Activated CD8-positive, alpha-beta memory T cell treated with anti-CD3 and anti-CD28 coated beads, Interleukin-2, amount 10 ng/mL, durations not matched to agents 7 days and 5 days (primary cell): ENCODE measurements around the gene PYDC1. TPM values are rescaled to one million over a fixed set of nuclear protein-coding genes. Genes with fewer than 3 reads are reported as not detected.
"Not testable (repeated sequence)": the region's sequence is repeated elsewhere in the genome, so short reads cannot be mapped to it uniquely, and the experiment has no call there.

Source experiments
- ATAC-seq: fragments of 150-1000 bp; cut with Tn5 transposase; one replicate; pipeline ENCODE4 v1.10.0; 2021; ENCODE audit warnings: moderate library complexity
- CTCF ChIA-PET: fragments of 350-600 bp; sonication (Branson Sonifier 250); formaldehyde crosslinking; loops from one replicate; lab custom pipeline; 2021; ENCODE audit warnings: antibody characterized with exemption; lab: Charles Lee
- DNase-seq: peaks from one replicate; pipeline ENCODE4 v3.0.0-alpha.2; 2020
- H3K27ac Mint-ChIP-seq: one replicate; pipeline ENCODE4 v1.8.0; 2021; ENCODE audit warnings: mild to moderate bottlenecking, mixed read lengths
- H3K27me3 Mint-ChIP-seq: one replicate; pipeline ENCODE4 v1.8.0; 2021; ENCODE audit warnings: mixed read lengths
- H3K36me3 Mint-ChIP-seq: one replicate; pipeline ENCODE4 v1.8.0; 2021; ENCODE audit warnings: mild to moderate bottlenecking, mixed read lengths
- H3K4me1 Mint-ChIP-seq: one replicate; pipeline ENCODE4 v1.8.0; 2021; ENCODE audit warnings: mixed read lengths
- H3K4me3 Mint-ChIP-seq: one replicate; pipeline ENCODE4 v1.8.0; 2021; ENCODE audit warnings: mild to moderate bottlenecking, moderate library complexity, mixed read lengths
- H3K9me3 Mint-ChIP-seq: one replicate; pipeline ENCODE4 v1.8.0; 2022; ENCODE audit warnings: low read depth, mixed read lengths
- total RNA-seq, 2 experiments: library from RNA; stranded (reverse); gene quantifications; one replicate each; pipeline ENCODE4 v1.2.3, GENCODE V29; 2021

PYDC1 gene
- total RNA-seq, 2 experiments from 2014 or later, result not detected

DNA sequence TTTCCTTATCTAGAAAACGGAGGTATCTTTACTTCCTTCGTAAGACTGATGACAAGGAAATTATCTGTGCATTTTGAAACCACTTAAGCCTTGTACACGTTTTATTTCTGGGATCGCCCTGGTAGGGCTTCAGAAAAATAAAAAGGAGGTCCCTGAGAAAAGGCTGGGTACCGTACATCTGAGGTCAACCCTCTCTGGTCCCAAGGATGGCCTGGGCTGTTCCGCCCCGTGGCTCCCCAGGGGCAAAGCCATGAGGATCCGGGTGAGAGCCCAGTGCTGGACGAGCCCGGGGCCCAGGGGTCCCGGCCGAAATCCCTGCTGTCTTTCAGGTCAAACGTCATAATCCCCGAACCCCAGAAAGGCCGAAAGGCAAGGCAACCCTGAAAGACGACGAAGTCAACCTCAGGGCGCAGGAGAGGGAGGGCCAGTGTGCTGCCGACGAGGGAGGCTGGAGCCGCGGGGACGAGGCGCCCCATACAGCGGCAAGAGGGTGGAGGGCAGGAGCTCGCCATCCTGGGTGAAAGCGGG, 37.7 kb downstream of the PYDC1 start:
- ATAC-seq, result no peak
- DNase-seq, result no peak
- peak overlapping the region; percentile 96 for H3K27ac Mint-ChIP-seq
- H3K4me3 Mint-ChIP-seq, result peak overlapping the region; percentile 91
- peaks cover 5% of the 10 kb centered on the region for H3K27me3 Mint-ChIP-seq
- CTCF ChIA-PET, result interaction anchor here (0.7 to 2.1 kb wide), 4 partner anchors 22 to 281 kb away, joined by 3 to 8 read pairs (median 6); no protein-coding TSS in a partner anchor
- peaks cover 51% of the 10 kb centered on the region for H3K4me1 Mint-ChIP-seq
- H3K36me3 Mint-ChIP-seq, result peaks cover 36% of the 10 kb centered on the region
- H3K9me3 Mint-ChIP-seq, result no peaks in the 10 kb centered on the region

DNA sequence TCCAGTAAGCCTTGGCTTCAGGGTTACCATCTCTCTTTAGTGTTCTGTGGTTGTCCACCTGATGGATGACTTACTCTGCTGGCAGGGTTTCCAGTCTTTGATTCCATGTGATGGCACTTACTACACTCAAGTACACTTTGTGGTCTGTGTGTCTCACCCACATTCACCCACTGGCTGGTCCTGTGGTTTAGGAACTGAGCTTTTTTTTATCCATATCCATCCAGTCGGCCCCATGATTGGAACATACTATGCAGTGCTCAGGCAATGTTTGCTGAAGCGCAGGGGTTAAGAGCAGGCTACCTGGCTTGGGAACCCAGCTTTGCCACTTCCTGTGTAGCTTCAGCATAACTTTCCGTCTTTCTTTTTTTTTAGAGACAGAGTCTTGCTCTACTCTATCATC, 39.8 kb downstream of the PYDC1 start:
- H3K27ac Mint-ChIP-seq, result peak overlapping the region; percentile 77
- ATAC-seq, result peak; percentile 5

DNA sequence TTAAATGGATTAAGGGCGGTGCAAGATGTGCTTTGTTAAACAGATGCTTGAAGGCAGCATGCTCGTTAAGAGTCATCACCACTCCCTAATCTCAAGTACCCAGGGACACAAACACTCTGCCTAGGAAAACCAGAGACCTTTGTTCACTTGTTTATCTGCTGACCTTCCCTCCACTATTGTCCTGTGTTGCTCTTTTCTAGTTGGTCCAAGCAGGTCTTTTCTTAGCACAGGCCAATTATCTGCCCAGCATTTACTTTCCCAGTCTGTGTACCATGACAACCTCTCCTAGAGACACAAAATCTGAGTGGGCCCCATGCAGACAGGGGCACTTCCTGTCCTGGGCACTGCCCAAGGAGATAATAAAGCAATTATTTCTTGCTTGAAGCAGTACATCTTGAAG, 46.9 kb downstream of the PYDC1 start:
- CTCF ChIA-PET, H3K9me3 Mint-ChIP-seq, ATAC-seq, H3K4me3 Mint-ChIP-seq, H3K27me3 Mint-ChIP-seq, DNase-seq, H3K4me1 Mint-ChIP-seq, H3K36me3 Mint-ChIP-seq, H3K27ac Mint-ChIP-seq: not testable (repeated sequence)

More for the DNA sequence above, 39.8 kb downstream of the PYDC1 start:
- H3K9me3 Mint-ChIP-seq, result no peaks in the 10 kb centered on the region
- peaks cover 15% of the 10 kb centered on the region for H3K36me3 Mint-ChIP-seq
- DNase-seq, result peak; percentile 77
- H3K27me3 Mint-ChIP-seq, result peaks cover 5% of the 10 kb centered on the region
- H3K4me3 Mint-ChIP-seq, result peak overlapping the region; percentile 46
- peaks cover 30% of the 10 kb centered on the region for H3K4me1 Mint-ChIP-seq
- CTCF ChIA-PET, result interaction anchor here (0.8 to 2.3 kb wide), 7 partner anchors 14 to 279 kb away, joined by 3 to 19 read pairs (median 3); partner anchors contain the start of gene KAT8

- CTCF ChIA-PET, result no interaction called here
- Mint-ChIP-seq H3K36me3 (no peaks in the 10 kb centered on the region), H3K9me3 (no peaks in the 10 kb centered on the region), H3K27me3 (no peaks in the 10 kb centered on the region), H3K27ac (no peak overlapping the region), H3K4me3 (no peak overlapping the region), H3K4me1 (peaks cover 2% of the 10 kb centered on the region)
- DNase-seq (no peak), ATAC-seq (no peak)
Measured at GRCh38 chr16:31168848-31169247, 48.1 kb downstream of the PYDC1 start.

- no peak for ATAC-seq
- peaks cover 2% of the 10 kb centered on the region for H3K4me1 Mint-ChIP-seq
- CTCF ChIA-PET, result interaction anchor here (0.9 kb wide), 1 partner anchor 43 kb away, joined by 3 read pairs; no protein-coding TSS in a partner anchor
- H3K9me3 Mint-ChIP-seq, result no peaks in the 10 kb centered on the region
- DNase-seq, result no peak
- H3K27ac Mint-ChIP-seq, result no peak overlapping the region
- no peak overlapping the region for H3K4me3 Mint-ChIP-seq
- H3K27me3 Mint-ChIP-seq, result no peaks in the 10 kb centered on the region
- no peaks in the 10 kb centered on the region for H3K36me3 Mint-ChIP-seq
Measured at GRCh38 chr16:31167315-31167714, 49.6 kb downstream of the PYDC1 start.

Other genes starting within 250 kb of the PYDC1 start
- gene HSD3B7, start 231.9 kb downstream of the PYDC1 start, total RNA-seq, result 1 to 10 TPM; 6.6 to 9.7 TPM
- 1 to 10 TPM; 3.5 to 3.6 TPM for gene STX1B, start 206.5 kb downstream of the PYDC1 start, total RNA-seq
- 10 to 100 TPM; 60.0 to 75.6 TPM for gene STX4, start 183.6 kb downstream of the PYDC1 start, total RNA-seq
- gene ZNF668, start 142.9 kb downstream of the PYDC1 start, total RNA-seq, result 10 to 100 TPM; 18.0 to 20.5 TPM
- 10 to 100 TPM; 31.8 to 37.7 TPM for gene ZNF646, start 142.7 kb downstream of the PYDC1 start, total RNA-seq
- 1 to 10 TPM; 5.3 to 6.6 TPM for gene PRSS53, start 128.2 kb downstream of the PYDC1 start, total RNA-seq
- gene VKORC1, start 122.3 kb downstream of the PYDC1 start, total RNA-seq, result 10 to 100 TPM; 66.3 to 68.9 TPM
- gene BCKDK, start 108.7 kb downstream of the PYDC1 start, total RNA-seq, result 10 to 100 TPM; 34.7 to 35.4 TPM
- 10 to 100 TPM; 54.8 to 56.1 TPM for gene KAT8, start 99.5 kb downstream of the PYDC1 start, total RNA-seq
- not detected for gene PRSS8, start 81.4 kb downstream of the PYDC1 start, total RNA-seq
- under 1 TPM; 0.59 to 0.96 TPM for gene PRSS36, start 67.1 kb downstream of the PYDC1 start, total RNA-seq
- gene FUS, start 37.0 kb downstream of the PYDC1 start, total RNA-seq, result 100 to 1,000 TPM; 514 to 619 TPM
- gene PYCARD, start 14.4 kb downstream of the PYDC1 start, total RNA-seq, result 10 to 100 TPM; 55.4 to 99.1 TPM
- gene TRIM72, start 3.0 kb downstream of the PYDC1 start, total RNA-seq, result not detected
- gene ITGAM, start 42.8 kb upstream of the PYDC1 start, total RNA-seq, result 10 to 100 TPM in 1 of 2 experiments, 1 to 10 TPM in 1; 8.0 to 24.1 TPM
- 10 to 100 TPM; 56.8 to 62.0 TPM for gene ITGAX, start 138.0 kb upstream of the PYDC1 start, total RNA-seq
- gene ITGAD, start 176.2 kb upstream of the PYDC1 start, total RNA-seq, result under 1 TPM; 0.09 to 0.23 TPM
- not detected for gene COX6A2, start 211.2 kb upstream of the PYDC1 start, total RNA-seq
- gene ZNF843, start 225.7 kb upstream of the PYDC1 start, total RNA-seq, result under 1 TPM; 0.16 to 0.29 TPM
- gene ARMC5, start 242.4 kb upstream of the PYDC1 start, total RNA-seq, result 10 to 100 TPM; 19.2 to 22.2 TPM